Measurements from ENCODE around the gene HEATR5A.

Gene HEATR5A

GRCh38 chr14:31425905-31426304 is 5.6 kb upstream of the HEATR5A start:
- DNase-seq, result no peak

- DNase-seq, result no peak
These were observed 850 bp upstream of the HEATR5A start for GRCh38 chr14:31421200-31421599.

GRCh38 chr14:31419967-31420318 is 407 bp downstream of the HEATR5A start:
- peak; percentile 17 for DNase-seq

- no peak for DNase-seq
These were observed 977 bp downstream of the HEATR5A start for GRCh38 chr14:31419179-31419966.

GRCh38 chr14:31418440-31418839 is 1.9 kb downstream of the HEATR5A start:
- no peak for DNase-seq

GRCh38 chr14:31414190-31414833 is 6.0 kb downstream of the HEATR5A start:
- no peak for DNase-seq

- no peak for DNase-seq
These were observed 9.1 kb downstream of the HEATR5A start for GRCh38 chr14:31411218-31411727.

GRCh38 chr14:31410048-31410650 is 10.2 kb downstream of the HEATR5A start:
- DNase-seq, result no peak

GRCh38 chr14:31408421-31408820 is 11.9 kb downstream of the HEATR5A start:
- no peak for DNase-seq

- no peak for DNase-seq
These were observed 14.6 kb downstream of the HEATR5A start for GRCh38 chr14:31405599-31406232.

- no peak for DNase-seq
These were observed 15.2 kb downstream of the HEATR5A start for GRCh38 chr14:31405106-31405505.

GRCh38 chr14:31403707-31404106 is 16.6 kb downstream of the HEATR5A start:
- no peak for DNase-seq

- no peak for DNase-seq
These were observed 17.4 kb downstream of the HEATR5A start for GRCh38 chr14:31402764-31403439.

GRCh38 chr14:31401369-31401932 is 18.9 kb downstream of the HEATR5A start:
- no peak for DNase-seq

GRCh38 chr14:31400031-31400638 is 20.2 kb downstream of the HEATR5A start:
- no peak for DNase-seq

GRCh38 chr14:31395572-31396205 is 24.7 kb downstream of the HEATR5A start:
- no peak for DNase-seq

GRCh38 chr14:31395119-31395518 is 25.2 kb downstream of the HEATR5A start:
- DNase-seq, result no peak

- no peak for DNase-seq
These were observed 28.3 kb downstream of the HEATR5A start for GRCh38 chr14:31391977-31392503.

- no peak for DNase-seq
These were observed 28.9 kb downstream of the HEATR5A start for GRCh38 chr14:31391473-31391872.

GRCh38 chr14:31389946-31390345 is 30.4 kb downstream of the HEATR5A start:
- no peak for DNase-seq

Data from midbrain (tissue), 1 donor.